Brain pericyte (primary cell): ENCODE results near the gene NLRP1.
"Not testable (repeated sequence)": the region's sequence is repeated elsewhere in the genome, so short reads cannot be mapped to it uniquely, and the experiment has no call there.

Experiments used
- DNase-seq: peaks from one replicate; pipeline ENCODE4 v3.0.0-alpha.2; 2012; ENCODE audit warnings: low read depth, low spot score

NLRP1 gene

DNA sequence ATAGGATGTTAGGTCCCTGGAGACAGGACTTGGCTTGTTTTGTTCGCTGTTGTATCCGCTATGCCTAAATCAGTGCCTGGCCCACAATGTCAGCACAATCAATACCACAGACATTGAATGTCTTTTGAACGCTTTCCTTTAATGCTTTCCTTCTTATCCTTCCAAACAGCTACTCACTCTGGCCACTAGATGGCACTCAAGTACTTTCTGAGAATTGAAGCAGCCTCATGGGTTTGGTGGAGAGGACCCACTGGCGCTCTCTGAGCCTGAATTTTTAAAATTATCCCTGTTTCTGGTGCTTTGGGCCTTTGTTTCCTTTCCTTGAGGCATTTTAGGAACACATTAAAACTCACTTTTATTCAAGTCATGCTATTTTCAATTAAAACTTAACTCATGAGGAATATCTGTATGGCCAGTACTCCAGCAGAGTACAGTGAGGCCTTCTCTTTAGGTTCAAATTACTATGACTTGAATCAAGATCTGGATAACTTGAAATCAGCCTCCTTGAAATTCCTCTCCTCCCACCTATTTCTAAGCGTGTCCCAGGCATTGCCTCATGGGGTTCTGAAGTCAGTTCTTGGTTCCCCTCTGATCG is 3.2 kb upstream of the NLRP1 start:
- peak; percentile 30 for DNase-seq

DNA sequence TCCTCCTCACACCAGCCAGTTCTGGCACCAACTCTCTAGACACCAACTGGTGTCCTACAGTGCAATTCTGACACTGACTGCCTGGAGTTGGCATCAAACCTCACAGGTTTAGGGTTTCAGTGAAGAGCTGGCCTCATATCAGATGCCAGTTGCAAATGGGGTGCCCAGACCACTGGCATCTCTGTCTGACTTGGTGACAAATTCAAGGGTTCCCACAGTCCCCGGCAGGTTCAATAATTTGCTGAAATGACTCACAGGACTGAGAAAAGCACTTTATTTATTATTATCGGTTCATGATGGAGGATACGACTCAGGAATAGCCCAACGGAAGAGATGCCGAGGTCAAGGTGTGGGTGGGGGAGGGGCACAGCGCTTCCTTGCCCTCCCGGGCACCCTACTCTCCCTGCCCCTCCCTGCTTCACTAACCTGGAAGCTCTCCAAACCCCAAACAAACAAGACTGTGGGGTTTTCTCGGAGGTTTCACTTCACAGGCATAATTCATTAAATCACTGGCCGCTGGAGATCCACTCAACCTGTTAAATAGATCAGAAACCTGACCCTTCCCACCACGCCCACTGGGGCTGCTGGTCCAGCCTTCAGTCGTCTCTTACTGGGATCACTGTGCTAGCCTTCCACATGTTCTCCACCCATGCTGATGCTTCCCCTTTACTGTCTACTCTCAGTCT is 1.7 kb upstream of the NLRP1 start:
- no peak for DNase-seq

DNA sequence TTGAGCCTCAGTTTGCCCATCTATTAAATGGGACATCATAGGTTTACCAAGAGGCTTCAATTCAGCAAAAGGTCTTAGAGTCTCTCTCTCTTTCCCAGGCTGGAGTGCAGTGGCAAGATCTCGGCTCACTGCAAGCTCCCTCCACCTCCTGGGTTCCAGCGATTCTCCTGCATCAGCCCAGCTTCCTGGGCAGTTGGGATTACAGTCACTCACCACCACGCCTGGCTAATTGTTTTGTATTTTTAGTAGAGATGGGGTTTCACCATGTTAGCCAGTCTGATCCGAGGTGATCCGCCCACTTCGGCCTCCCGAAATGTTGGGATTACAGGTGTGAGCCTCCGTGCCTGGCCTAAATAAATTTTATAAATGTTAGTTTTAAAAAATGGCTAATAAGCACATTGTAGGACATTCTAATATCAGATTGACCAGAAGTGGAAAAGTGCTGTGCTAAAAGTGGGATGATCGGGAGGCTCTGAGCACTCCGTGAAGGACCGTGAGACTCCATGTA is 1.0 kb upstream of the NLRP1 start:
- DNase-seq: no peak

DNA sequence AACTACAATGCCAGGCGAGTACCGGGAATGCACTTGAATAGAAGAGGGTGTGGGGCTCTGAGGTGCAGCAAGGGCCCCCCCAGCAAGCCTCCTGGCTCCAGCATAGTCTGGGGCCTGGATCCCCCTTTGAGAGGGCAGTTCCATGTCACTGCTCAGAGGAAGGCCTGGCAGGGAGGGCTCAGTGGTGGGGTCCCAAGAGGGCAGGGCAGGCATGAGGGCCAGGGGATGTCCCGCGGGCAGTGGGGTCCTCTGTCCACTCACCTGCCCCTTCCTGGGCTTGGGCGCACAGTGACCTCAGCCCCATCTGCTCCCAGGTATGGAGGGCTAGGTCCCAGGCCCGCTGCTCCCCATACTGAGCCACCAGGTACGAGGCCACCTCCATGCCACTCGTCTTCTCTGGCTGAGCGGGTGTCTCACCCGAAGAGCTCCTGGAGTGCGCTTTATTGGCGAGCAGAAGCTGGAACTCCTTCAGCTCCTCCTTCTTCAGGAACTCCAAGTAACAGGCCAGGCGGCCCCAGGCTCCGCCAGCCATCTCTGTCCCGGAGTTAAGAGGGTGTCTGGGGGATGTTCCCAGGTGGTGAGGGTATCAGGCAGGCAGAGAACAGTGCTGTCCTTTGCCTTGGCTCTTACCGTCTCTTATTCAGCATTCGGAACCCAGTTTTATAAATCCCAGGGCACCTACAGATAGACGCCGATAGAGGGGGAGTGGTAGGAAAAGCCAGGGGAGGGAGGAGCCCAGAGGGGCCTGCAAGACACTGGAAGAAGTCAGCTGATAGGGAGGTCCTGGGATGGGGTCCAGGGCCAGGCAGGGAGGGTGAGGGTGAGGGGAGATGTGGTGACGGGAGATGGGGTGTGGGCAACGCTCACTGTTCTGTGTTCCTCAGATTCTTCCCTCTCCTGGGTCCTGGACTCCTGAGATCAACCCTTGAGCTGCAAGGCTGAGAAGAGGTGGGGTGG is 605 bp downstream of the NLRP1 start:
- DNase-seq: no peak

DNA sequence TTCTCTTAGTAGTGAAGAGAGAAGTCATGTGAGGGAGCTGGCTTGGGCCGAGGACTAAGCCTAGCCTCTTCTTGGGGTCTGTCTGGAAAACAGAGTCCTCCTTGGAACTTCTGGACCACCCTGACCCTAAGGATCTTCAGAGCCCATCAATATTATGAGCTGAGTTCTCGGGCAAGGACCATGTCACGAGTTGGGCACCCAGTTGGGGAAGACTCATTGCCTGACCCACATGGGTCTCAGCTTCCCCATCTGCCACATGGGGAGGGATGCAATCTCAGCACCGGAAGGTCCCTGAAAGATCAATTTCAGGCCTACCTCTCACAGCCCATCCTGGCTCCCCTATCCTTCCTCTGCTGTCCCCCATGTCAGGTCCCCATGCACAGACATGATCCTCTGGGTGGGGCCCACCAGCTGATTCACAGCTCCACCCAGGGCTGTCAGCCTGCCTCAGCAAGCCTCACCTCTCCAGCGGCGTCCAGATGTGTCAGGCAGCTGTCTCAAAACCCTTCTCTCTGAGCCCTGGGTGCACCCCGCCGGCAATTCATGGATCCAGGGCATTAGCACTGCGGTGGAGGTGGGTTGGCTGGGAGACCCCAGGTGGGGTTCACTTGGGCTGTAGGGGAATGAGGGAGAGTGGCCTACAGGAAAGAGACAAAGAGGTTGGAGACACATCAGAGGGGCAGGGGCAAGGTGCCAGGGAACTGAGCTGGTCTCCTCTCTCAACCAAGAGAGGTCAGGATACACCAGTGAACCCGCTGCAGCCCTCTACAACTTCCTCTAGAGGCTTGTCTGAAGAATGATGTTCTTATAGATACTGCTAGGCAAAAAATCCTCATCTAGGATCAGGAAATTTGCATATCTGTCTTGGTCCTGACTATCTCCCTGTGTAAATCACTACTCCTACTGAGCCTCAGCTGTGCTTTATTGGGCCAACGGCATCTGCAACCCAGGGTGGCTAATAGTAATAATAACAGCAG is 1.8 kb downstream of the NLRP1 start:
- DNase-seq: no peak

DNA sequence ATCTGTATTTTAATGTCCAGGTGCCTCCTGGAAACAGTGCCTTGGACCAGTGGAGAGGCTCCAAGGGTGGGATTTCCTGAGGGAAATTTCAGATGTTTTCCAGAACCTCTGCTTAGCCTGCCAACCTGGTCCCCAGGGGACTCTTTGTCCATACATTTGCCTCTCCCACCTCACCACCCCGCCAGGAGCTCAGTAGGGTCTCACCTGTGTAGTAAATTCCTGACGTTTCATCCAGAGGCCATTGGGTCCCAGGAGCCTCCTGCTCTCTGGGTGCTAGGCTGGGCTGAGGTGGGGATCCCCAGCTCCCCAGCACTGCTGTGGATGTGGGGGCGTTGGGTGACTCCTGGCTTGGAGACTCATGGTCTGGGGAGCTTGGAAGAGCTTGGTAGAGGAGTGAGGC is 2.7 kb downstream of the NLRP1 start:
- DNase-seq: no peak

DNA sequence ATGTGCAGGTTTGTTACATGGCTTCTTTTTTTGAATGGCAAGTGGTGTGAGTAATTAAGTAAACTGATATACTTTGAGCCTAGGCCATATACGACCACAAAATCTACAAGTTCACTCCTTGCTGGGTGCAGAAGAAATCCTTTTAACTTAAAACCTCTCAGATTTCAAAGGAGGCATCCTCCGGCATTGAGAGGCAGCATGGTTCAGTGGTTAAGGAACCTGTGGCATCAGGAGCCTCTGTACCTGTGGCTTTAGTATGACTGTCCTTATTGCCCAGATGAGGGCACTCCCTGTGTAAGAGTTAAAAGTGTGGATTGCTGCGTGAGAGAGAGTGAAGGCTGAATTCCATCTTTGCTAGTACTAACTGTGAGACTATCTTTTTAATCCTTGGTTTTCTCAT is 3.3 kb downstream of the NLRP1 start:
- no peak for DNase-seq

DNA sequence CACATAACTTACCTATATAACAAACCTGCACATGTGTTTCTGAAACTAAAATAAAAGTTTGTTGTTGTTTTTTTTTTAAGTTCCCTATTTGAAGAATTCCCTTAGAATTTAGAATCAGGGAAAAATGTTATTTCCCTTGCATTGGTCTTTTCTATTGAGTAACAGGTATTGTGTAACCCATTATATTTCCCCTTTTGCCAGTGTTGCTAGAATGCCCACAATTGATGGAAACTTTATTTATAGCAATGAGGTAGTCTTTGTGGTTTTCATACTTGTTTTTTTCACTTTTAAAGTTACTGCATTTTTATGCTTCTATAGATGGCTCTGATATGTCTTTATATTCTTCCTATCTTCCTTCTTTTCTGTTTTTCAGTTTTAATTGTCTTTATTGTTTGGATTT is 3.9 kb downstream of the NLRP1 start:
- no peak for DNase-seq

DNA sequence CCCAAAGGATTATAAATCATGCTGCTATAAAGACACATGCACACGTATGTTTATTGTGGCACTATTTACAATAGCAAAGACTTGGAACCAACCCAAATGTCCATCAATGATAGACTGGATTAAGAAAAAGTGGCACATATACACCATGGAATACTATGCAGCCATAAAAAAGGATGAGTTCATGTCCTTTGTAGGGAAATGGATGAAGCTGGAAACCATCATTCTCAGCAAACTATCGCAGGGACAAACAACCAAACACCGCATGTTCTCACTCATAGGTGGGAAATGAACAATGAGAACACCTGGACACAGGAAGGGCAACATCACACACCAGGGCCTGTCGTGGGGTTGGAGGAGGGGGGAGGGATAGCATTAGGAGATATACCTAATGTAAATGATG is 5.5 kb downstream of the NLRP1 start:
- not testable (repeated sequence) for DNase-seq

DNA sequence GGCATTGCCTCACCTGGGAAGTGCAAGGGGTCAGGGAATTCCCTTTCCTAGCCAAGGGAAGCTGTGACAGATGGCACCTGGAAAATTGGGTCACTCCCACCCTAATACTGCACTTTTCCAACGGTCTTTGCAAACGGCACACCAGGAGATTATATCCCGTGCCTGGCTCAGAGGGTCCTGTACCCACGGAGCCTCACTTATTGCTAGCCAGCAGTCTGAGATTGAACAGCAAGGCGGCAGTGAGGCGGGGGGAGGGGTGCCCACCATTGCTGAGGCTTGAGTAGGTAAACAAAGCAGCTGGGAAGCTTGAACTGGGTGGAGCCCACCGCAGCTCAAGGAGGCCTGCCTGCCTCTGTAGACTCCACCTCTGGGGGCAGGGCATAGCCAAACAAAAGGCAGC is 11.3 kb downstream of the NLRP1 start:
- not testable (repeated sequence) for DNase-seq

DNA sequence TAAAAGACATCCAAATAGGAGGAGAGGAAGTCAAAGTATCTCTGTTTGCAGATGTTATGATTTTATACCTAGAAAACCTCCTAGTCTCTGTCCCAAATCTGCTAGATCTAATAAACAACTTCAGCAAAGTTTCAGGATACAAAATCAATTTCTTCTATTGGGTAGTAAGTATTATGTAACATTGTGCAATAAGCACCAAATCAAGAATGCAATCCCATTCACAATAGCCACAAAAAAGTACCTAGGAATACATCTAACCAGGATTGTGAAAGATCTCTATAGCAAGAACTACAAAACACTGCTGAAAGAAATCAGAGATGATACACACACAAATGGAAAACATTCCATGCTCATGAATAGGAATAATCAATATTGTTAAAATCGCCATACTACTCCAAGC is 13.0 kb downstream of the NLRP1 start:
- no peak for DNase-seq

DNA sequence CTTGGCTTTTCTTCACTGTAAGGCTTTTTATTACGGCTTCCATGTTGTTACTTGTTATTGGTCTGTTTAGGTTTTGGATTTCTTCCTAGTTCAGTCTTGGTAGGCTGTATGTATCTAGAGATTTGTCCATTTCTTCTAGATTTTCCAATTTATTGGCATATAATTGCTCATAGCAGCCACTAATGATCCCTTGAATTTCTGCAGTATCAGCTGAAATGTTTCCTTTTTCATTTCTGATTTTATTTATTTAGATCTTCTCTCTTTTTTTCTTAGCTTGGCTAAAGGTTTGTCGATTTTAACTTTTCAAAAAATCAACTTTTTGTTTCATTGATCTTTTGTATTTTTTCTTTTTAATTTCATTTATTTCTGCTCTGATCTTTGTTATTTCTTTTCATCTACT is 18.5 kb downstream of the NLRP1 start:
- DNase-seq: no peak

DNA sequence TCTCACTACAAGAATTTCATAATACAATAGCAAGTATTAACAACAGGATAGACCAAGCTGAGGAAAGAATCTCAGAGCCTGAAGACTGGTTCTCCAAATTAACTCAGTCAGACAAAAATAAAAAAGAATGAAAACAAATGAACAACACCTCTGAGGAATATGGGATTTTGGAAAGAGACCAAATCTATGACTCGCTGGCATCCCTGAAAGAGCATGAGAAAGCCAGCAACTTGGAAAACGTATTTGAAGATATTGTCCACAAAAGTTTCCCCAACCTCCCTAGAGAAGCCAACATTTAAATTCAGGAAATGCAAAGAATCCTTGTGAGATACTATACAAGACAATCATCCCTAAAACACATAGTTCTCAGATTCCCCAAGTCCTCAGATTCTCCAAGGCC is 20.9 kb downstream of the NLRP1 start:
- DNase-seq: no peak

DNA sequence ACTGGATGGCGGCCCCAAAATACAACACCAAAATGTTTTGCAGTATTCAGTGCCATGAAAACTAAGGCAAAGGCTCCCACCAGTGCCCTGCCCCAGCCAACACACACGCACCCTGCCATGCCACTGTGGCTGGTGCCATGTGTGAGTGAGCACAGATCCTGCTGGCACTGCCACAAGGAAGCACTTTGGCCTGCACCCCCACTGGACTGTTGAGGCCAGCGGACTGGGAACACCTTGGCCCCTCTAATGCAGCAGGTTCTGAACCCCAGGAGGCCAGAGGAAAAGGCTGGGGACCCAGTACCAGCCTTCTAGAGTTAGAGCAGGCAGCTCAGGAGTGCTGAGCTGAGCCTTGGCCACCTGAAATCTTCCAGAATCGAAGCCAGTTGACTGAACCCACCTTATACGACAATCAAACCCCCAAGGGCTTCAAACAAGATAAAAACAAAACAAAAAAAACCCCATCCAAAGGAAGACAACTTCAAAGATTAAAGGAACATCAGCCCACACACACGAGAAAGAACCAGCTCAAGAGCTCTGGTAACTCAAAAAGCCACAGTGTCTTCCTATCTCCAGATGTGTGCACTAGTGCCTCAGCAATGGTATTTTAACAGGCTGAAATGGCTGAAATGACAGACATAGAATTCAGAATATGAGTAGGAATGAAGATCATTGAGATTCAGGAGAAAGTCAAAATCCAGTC is 21.5 kb downstream of the NLRP1 start:
- DNase-seq: no peak

DNA sequence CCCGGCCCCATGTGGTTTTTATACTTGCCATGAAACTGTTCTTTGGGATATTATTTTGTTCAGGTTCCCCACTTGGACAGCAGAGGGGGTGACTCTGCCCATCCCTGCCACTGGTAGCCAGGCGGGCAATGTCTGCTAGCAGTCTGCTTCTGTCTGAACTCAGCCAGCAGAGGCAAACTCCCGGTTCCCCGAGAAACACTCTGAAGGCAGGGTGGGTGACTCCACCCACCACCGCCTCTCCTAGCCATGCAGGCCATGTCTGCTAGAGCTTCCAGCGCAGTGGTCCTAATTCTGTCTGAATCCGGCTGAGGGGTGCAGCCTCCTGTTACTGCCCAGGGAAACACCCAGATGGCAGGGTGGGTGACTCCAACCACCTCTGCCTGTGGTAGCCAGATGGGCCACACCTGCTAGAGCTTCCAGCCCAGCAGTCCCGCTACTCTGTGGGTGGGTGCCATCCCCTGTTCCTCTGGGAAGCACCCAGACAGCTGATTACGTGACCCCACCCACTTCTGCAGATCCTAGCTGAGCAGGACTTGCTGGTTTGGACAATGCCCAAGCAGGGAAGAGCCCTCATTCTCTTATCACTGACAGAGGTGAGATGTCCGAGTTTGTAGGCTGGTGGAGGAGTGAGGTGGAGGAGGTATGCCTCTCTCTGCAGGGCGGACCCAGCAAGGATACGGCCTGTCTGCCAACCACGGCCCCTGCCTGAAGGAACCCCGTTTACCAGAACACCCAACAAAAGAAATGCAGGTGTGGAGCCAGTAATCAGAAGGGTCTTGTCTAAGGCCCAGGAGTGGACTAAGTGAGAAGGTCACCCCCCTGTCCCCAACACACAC is 22.4 kb downstream of the NLRP1 start:
- no peak for DNase-seq

DNA sequence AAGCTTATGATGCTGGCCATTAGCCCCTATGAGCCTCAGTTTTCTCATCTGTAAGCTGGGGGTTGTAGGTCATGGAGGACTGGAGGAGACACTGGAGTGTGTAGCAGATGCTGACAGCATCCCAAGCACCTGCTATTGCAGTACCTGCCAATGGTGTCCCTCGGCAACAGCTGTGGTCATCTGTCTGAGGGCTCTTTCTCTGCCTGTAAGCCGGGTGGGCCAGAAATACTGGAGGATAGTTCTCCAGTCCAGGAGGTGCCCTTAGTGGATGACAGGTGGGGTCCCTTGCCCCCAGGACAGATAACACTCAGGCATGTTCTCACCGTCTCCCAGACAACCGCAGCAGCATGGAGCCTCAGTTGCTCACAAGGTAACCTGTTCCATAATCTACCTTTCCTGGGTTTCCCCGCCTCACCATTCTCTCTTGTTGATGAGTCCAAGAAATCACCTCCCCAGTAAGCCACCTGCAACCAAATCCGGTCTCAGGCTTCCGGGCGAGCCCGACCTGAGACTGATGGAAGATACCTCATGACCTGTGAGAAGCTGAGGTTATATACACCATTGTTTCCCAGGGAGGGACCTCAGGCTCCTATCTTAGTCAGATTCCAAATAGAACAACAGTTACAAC is 23.8 kb downstream of the NLRP1 start:
- DNase-seq: no peak

DNA sequence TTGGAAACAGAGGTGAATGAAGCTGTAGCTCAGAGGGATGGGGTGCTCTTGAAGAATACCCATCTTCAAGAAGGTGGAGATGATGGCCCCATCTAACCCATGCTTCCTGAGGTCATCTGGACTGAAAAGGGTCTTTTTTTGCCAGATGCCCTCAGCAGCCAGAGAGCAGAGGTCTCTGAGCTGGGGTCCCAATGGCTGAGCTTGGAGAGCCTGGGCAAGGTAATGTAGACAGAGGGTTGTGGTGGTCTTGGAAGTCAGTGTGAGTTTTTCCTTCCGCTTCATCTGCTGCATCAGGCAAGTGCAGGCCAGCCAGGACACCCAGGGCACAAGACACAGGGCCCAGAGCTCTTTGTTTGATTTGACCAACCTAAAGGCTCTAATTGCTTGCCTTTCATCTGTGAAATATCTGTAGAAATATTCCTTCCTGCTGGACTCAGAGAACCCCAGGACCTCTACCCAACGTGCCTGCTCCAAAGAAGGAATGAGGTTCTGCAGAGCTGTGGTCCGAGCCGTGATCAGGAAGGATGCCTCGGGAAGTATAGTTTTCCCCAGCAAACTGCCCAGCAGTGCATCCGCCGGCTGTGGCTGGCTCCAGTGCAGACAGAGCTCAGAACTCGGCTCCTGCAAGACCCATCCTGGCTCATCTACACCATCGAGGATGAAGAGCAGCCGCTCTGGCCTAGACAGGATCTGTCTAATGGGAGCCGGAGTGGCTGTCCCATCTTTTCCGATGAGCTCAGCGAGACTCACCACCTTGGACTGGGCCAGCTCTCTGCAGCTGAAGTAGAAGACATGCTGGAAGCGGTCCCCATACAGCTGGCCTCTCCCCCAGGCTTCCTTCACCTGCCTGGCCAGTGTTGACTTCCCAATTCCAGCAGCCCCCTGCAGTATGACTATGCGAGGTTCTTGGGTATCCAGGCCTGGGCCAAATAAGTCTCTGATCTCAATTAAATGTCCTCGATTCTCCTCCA is 25.2 kb downstream of the NLRP1 start:
- DNase-seq: no peak

DNA sequence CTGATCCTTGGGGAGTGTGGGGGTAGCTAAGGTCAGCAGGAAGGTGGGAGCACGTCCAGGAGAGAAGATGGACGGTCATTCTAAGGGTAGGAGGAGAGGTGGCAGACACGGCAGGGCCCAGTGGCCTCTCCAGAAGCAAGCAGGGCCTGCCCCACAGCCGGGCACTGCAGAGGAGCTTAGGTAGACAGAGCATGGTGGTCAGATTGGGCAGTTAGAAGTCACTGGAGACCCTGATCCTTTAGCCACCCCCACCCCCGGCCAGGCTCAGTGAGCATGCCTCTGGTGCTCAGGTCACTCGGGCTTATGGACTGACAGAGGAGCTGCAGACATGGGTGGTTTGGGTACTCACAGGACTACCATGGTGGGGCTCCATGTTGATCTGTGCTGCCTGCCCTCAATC is 26.3 kb downstream of the NLRP1 start:
- no peak for DNase-seq
